GM12878 (cell line): ENCODE results near the gene XAB2. TPM values are rescaled to one million over a fixed set of nuclear protein-coding genes. Genes with fewer than 3 reads are reported as not detected.

Source experiments
- ATAC-seq: fragments of 200-7000 bp; cut with Tn5 transposase; 3 replicates; pipeline ENCODE4 v1.9.1; 2020; ENCODE audit warnings: mild to moderate bottlenecking, moderate library complexity
- BruUV-seq: library from RNA; stranded (reverse); fragments of 400-500 nt; replicated peaks from 2 replicates; lab custom pipeline; 2021; lab: Mats Ljungman, UMichigan
- CTCF ChIA-PET: fragments of 300-600 bp; sonication (Branson Sonifier 250); formaldehyde crosslinking; extraction: SDS; loops from one replicate; lab custom pipeline; 2021; ENCODE audit warnings: inconsistent platforms; lab: Yijun Ruan, JAX
- POLR2A ChIA-PET: fragments of 350-600 bp; formaldehyde crosslinking; extraction: SDS; loops from one replicate; lab custom pipeline; 2021; ENCODE audit warnings: inconsistent platforms; lab: Charles Lee
- RAD21 ChIA-PET: fragments of 300-600 bp; sonication (Branson Sonifier 250); formaldehyde crosslinking; loops from one replicate; lab custom pipeline; 2023; ENCODE audit warnings: antibody characterized with exemption; ENCODE audit not compliant: unreplicated experiment; lab: Charles Lee
- SMC1A ChIA-PET: fragments of 300-600 bp; sonication (Branson Sonifier 250); formaldehyde crosslinking; loops from one replicate; lab custom pipeline; 2023; ENCODE audit not compliant: unreplicated experiment, uncharacterized antibody; lab: Charles Lee
- DNase-seq: peaks from one replicate; pipeline ENCODE4 v3.0.0-alpha.2; 2011; ENCODE audit warnings: low read depth, low spot score
- FAIRE-seq: peaks from 3 replicates; lab custom pipeline; 2011; peaks lifted over from hg19 to GRCh38; lab: Jason Lieb, UNC
- H2AFZ ChIP-seq: 2 replicates; pipeline ENCODE4 v1.6.0; 2011; ENCODE audit warnings: low read depth, low read length, control low read depth; ENCODE audit not compliant: control insufficient read depth
- H3K27ac ChIP-seq: 2 replicates; pipeline ENCODE4 v1.5.1; 2011; ENCODE audit warnings: control low read depth; ENCODE audit not compliant: control insufficient read depth, insufficient read depth
- H3K27me3 ChIP-seq, 2 experiments: replicated peaks in 1 of 2; 2 replicates each; pipeline versions ENCODE4 v1.6.0 to v1.6.1; 2011; ENCODE audit warnings: low read length in 1 of 2; ENCODE audit not compliant: control insufficient read depth in 2 of 2, insufficient read depth in 2 of 2
- H3K36me3 ChIP-seq, 2 experiments: 2 replicates each; pipeline ENCODE4 v1.5.1; 2011; ENCODE audit warnings: low read length in 1 of 2; ENCODE audit not compliant: control insufficient read depth in 2 of 2, insufficient read depth in 2 of 2
- H3K4me1 ChIP-seq: 2 replicates; pipeline ENCODE4 v1.6.1; 2011; ENCODE audit warnings: mild to moderate bottlenecking, low read length, moderate library complexity, mixed read lengths; ENCODE audit not compliant: control insufficient read depth, insufficient read depth
- H3K4me2 ChIP-seq: 2 replicates; pipeline ENCODE4 v1.6.0; 2011; ENCODE audit warnings: control low read depth; ENCODE audit not compliant: control insufficient read depth, insufficient read depth
- H3K4me3 ChIP-seq: fragments of 200-600 bp; sonication (generic); 2 replicates; pipeline ENCODE4 v1.5.1; 2016
- H3K79me2 ChIP-seq: 2 replicates; pipeline ENCODE4 v1.6.0; 2011; ENCODE audit warnings: low read length; ENCODE audit not compliant: control insufficient read depth, insufficient read depth
- H3K9ac ChIP-seq: 2 replicates; pipeline ENCODE4 v1.8.0; 2011; ENCODE audit warnings: low read length, control low read depth, mixed read lengths; ENCODE audit not compliant: control insufficient read depth, insufficient read depth
- H3K9me3 ChIP-seq: replicated peaks from 3 replicates; pipeline ENCODE4 v1.5.1; 2011; ENCODE audit warnings: mild to moderate bottlenecking, low read length; ENCODE audit not compliant: control insufficient read depth, insufficient read depth
- H4K20me1 ChIP-seq: 2 replicates; pipeline ENCODE4 v1.6.0; 2011; ENCODE audit not compliant: control insufficient read depth, insufficient read depth
- ASH2L ChIP-seq: fragments of 300-600, 200-600 bp; sonication (generic); IDR thresholded peaks from 2 replicates; pipeline ENCODE4 v1.6.1; 2017; ENCODE audit warnings: low read depth, mild to moderate bottlenecking, borderline replicate concordance
- CHD1 ChIP-seq: IDR thresholded peaks from 2 replicates; pipeline ENCODE4 v1.6.1; 2012; ENCODE audit warnings: low read depth, low read length, improper control_type of control experiment
- ESRRA ChIP-seq: IDR thresholded peaks from 2 replicates; pipeline ENCODE4 v1.6.1; 2012; ENCODE audit warnings: mild to moderate bottlenecking, low read length, improper control_type of control experiment
- HDAC6 ChIP-seq: fragments of 200-600 bp; sonication (generic); IDR thresholded peaks from one replicate; pipeline ENCODE4 v1.8.0; 2017; ENCODE audit warnings: antibody characterized with exemption; ENCODE audit not compliant: unreplicated experiment
- KDM1A ChIP-seq: fragments of 200-600 bp; sonication (generic); IDR thresholded peaks from 2 replicates; pipeline ENCODE4 v1.6.1; 2016; ENCODE audit warnings: borderline replicate concordance
- POLR2A ChIP-seq: IDR thresholded peaks from 2 replicates; pipeline ENCODE4 v1.6.1; 2011; ENCODE audit warnings: low read depth, mild to moderate bottlenecking, low read length
- WGBS: methylation state at CpG from one replicate; pipeline ENCODE4 v1.1.6; 2016; ENCODE audit warnings: low lambda C conversion rate; ENCODE audit not compliant: insufficient replicate concordance, insufficient coverage; ENCODE audit errors: missing lambda C conversion rate; 5-methylcytosine and 5-hydroxymethylcytosine counted together
- in situ Hi-C: fragments of 300-500 bp; cut with MboI; formaldehyde crosslinking; loops from 9 replicates; pipeline ENCODE4 v1.14.3; 2018; ENCODE audit warnings: mixed read lengths
- intact Hi-C: fragments of 100-400 bp; cut with micrococcal nuclease; formaldehyde crosslinking; loops from one replicate; pipeline ENCODE4 v1.14.2; 2022; ENCODE audit not compliant: unreplicated experiment
- polyA plus RNA-seq, 11 experiments: library from polyadenylated mRNA; depleted of rRNA in 4 of 11; unstranded in 6 of 11; stranded (reverse) in 5 of 11; fragments of >200 nt; fragmentation: Nextera tagmentation in 4 of 11; fragmentation: Illumina TruSeq in 1 of 11; extraction: Ambion mirVana in 4 of 11; extraction: Trizol in 1 of 11; gene quantifications; 1 replicate in 1 of 11; 2 replicates in 10 of 11; pipeline versions ENCODE4 v1.2.1 to v1.2.3, GENCODE V29; 2011 to 2016; ENCODE audit warnings: inconsistent platforms in 2 of 11, missing spikeins in 2 of 11, low read depth in 1 of 11
- total RNA-seq, 4 experiments: library from RNA; depleted of rRNA in 3 of 4; stranded (reverse); fragments of >200 nt in 3 of 4; fragmentation: Illumina TruSeq in 1 of 4; extraction: Trizol in 1 of 4; gene quantifications; 2 replicates each; pipeline versions ENCODE4 v1.2.1 to v1.2.3, GENCODE V29; 2013 to 2021
- TF ChIP-seq, protein P1 (sequence below): IDR thresholded peaks from 2 replicates; pipeline ENCODE4 v1.6.1; 2012; ENCODE audit warnings: mild to moderate bottlenecking, low read depth, low read length

XAB2 gene
- total and polyA plus RNA-seq, 10 of the 15 experiments (the other 5 are each of a cell fraction or from before 2014, with no cell fraction given): 0.34 to 45.1 (median 18.8) TPM

DNA sequence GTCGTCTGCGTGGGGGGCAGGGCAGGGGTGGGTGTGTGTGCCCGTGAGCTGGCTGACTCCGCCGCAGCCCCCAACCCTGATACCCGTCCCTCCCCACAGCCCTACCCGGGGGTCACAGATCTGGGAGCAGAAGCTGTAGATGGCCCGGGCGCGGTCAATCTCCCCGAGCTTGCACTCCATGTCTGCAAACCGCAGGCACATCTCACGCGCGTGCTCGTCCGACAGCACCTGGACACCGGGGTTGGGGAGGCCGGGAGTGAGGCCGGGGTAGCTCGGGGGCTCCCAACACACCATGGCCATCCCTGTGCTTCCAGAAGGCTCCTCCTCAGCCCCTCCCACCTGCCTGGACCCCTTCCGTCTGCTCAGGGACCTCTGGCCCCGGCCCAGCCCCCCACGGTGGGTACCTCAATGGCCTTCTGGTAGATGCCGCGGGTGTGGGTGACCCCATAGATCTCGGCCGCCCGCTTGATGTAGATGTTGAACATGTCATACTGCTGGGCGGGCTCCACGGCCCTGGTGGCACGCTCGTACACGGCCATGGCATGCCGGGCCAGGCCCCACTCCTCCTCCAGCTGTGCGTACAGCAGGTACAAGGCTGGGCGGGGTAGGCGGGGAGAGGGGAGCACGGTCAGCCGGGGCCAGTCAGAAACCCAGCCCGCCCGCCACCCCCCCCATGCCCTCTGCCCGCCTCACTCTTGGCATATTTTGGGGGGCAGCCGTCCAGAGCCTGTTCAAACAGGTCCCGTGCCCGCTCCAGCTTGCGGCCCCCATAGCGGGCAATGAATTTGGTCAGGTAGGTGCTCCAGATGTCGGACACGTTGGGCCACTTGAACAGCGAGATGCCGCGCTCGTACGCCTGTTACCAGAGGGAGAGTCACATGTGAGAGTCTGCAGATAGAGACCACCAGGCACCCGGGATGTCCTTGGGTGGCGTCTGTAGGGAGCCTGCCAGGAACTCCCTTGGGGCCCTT lies 8.6 kb downstream of the XAB2 start (continued):
- TF ChIP-seq KDM1A: no peak
- TF ChIP-seq CHD1: no peak
- no peak for TF ChIP-seq ASH2L
- TF ChIP-seq HDAC6: no peak
- TF ChIP-seq, protein P1, sequence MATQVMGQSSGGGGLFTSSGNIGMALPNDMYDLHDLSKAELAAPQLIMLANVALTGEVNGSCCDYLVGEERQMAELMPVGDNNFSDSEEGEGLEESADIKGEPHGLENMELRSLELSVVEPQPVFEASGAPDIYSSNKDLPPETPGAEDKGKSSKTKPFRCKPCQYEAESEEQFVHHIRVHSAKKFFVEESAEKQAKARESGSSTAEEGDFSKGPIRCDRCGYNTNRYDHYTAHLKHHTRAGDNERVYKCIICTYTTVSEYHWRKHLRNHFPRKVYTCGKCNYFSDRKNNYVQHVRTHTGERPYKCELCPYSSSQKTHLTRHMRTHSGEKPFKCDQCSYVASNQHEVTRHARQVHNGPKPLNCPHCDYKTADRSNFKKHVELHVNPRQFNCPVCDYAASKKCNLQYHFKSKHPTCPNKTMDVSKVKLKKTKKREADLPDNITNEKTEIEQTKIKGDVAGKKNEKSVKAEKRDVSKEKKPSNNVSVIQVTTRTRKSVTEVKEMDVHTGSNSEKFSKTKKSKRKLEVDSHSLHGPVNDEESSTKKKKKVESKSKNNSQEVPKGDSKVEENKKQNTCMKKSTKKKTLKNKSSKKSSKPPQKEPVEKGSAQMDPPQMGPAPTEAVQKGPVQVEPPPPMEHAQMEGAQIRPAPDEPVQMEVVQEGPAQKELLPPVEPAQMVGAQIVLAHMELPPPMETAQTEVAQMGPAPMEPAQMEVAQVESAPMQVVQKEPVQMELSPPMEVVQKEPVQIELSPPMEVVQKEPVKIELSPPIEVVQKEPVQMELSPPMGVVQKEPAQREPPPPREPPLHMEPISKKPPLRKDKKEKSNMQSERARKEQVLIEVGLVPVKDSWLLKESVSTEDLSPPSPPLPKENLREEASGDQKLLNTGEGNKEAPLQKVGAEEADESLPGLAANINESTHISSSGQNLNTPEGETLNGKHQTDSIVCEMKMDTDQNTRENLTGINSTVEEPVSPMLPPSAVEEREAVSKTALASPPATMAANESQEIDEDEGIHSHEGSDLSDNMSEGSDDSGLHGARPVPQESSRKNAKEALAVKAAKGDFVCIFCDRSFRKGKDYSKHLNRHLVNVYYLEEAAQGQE: no peak
- TF ChIP-seq, all 136 proteins: peak for 0

DNA sequence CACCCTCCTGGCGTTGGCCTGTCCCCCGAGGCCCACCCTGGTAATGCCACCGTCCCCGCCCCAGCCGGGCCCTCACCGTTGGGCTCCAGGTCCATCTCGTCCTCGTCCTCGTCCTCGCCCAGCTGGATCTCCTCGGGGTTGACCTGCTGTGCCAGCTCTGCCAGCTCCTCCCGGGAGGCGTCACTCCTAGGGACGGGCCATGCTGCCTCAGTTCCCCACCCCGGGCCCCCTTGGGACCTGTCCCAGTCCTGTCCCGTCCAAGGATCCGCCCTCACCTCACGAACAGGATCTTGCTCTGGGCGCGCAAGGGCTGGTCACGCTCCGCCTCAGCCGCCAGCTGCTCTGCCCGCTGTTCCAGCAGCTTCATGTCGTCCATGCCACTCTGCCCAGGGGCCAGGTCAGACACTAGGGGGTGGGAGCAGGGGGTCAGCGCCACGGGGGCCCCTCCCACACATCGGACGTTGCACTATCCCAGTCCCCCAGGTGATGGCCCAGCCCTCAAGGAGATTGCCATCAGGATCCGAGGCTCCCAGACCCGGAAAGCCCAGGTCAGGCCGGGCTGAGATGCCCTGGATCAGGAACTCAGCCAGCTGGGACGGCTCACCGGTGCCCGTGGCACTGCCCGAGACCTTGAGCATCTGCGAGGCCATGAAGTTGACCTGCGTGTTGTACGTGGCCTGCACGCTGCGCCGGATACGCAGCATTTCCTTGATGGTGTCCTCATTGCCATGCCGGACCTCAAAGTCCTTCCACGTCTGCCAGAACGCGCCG lies 9.5 kb downstream of the XAB2 start:
- BruUV-seq: no TSS peak
- Histone ChIP-seq H3K9me3 (no peaks in the 10 kb centered on the region), H3K4me2 (no peak overlapping the region), H3K27ac (no peak overlapping the region), H3K4me1 (no peaks in the 10 kb centered on the region), H3K79me2 (no peaks in the 10 kb centered on the region), H2AFZ (no peak overlapping the region), H3K4me3 (no peak overlapping the region)
- in situ Hi-C loops (no loop called here), intact Hi-C loops (no loop called here)
- no peak for DNase-seq
- CTCF ChIA-PET: no interaction called here
- TF ChIP-seq POLR2A (peak; percentile 20; the same call in 1 of the 2 replicates), ESRRA (no peak)
- TF ChIP-seq, all 136 proteins: peak for 1
- WGBS: 97% methylated on average over 47 of the region's 48 CpGs
- H3K9ac ChIP-seq: no peak overlapping the region
- POLR2A ChIA-PET: interaction anchor here (0.6 to 1.2 kb wide), 2 partner anchors 14 to 21 kb away, joined by 3 to 4 read pairs; no protein-coding TSS in a partner anchor
- RAD21 ChIA-PET: no interaction called here
- FAIRE-seq: no peak
- SMC1A ChIA-PET: no interaction called here
- no peaks in the 10 kb centered on the region for H3K27me3 ChIP-seq
- no peaks in the 10 kb centered on the region for H4K20me1 ChIP-seq
- peaks cover 0 to 25% of the 10 kb centered on the region in 2 experiments; a peak in 3 of 4 replicates for H3K36me3 ChIP-seq
- no peak for ATAC-seq
